K562 (cell line): ENCODE measurements around the gene BNIP1. TPM values are rescaled to one million over a fixed set of nuclear protein-coding genes. Genes with fewer than 3 reads are reported as not detected.

Experiments used
- ATAC-seq: fragments of 200-7000 bp; cut with Tn5 transposase; 3 replicates; pipeline ENCODE4 v1.9.1; 2020; ENCODE audit warnings: moderate library complexity
- BruUV-seq: library from RNA; stranded (reverse); fragments of 400-500 nt; replicated peaks from 2 replicates; lab custom pipeline; 2021; lab: Mats Ljungman, UMichigan
- CTCF ChIA-PET: fragments of 300-600 bp; formaldehyde crosslinking; extraction: SDS; loops from one replicate; lab custom pipeline; 2021; ENCODE audit warnings: low intra/inter-chr PET ratio; lab: Yijun Ruan, JAX
- POLR2A ChIA-PET: fragments of 300-600, 350-650 bp; sonication (Branson Sonifier 250); formaldehyde crosslinking; extraction: SDS; loops from one replicate; lab custom pipeline; 2021; ENCODE audit warnings: antibody characterized with exemption, inconsistent platforms; lab: Yijun Ruan, JAX
- DNase-seq, 4 experiments: peaks; one replicate each; pipeline versions ENCODE4 v3.0.0 to v3.0.0-alpha.2; 2011 to 2018; ENCODE audit warnings: low spot score in 3 of 4, mixed read lengths in 3 of 4; ENCODE audit errors: extremely low read depth in 1 of 4
- FAIRE-seq: peaks from 2 replicates; lab custom pipeline; 2011; peaks lifted over from hg19 to GRCh38; lab: Jason Lieb, UNC
- H2AFZ ChIP-seq: 2 replicates; pipeline ENCODE4 v1.6.0; 2011; ENCODE audit warnings: low read depth, low read length, control low read depth, inconsistent platforms
- H3K27ac ChIP-seq: fragments of 200-600 bp; 3 replicates; pipeline ENCODE4 v1.8.0; 2011; ENCODE audit warnings: low read depth, mild to moderate bottlenecking, control low read depth, inconsistent platforms, low read length, moderate library complexity, mixed read lengths; ENCODE audit errors: extremely low read depth
- H3K27me3 ChIP-seq, 2 experiments: fragments of 300-600 bp in 1 of 2; 2 replicates in 1 of 2; 3 replicates in 1 of 2; pipeline versions ENCODE4 v1.6.0 to v1.8.0; 2011; ENCODE audit warnings: inconsistent platforms in 2 of 2, low read length in 2 of 2, mild to moderate bottlenecking in 1 of 2, mixed read lengths in 1 of 2, moderate library complexity in 1 of 2; ENCODE audit not compliant: control insufficient read depth in 2 of 2, insufficient read depth in 2 of 2
- H3K36me3 ChIP-seq: fragments of 300-600 bp; 3 replicates; pipeline ENCODE4 v1.8.0; 2011; ENCODE audit warnings: mild to moderate bottlenecking, low read length, inconsistent platforms; ENCODE audit not compliant: control insufficient read depth, insufficient read depth
- H3K4me1 ChIP-seq, 2 experiments: fragments of 200-600 bp in 1 of 2; replicated peaks in 1 of 2; 2 replicates in 1 of 2; 3 replicates in 1 of 2; pipeline versions ENCODE4 v1.5.1 to v1.8.0; 2011; ENCODE audit warnings: inconsistent platforms in 2 of 2, low read length in 2 of 2, mild to moderate bottlenecking in 1 of 2, mixed read lengths in 1 of 2, moderate library complexity in 1 of 2; ENCODE audit not compliant: control insufficient read depth in 2 of 2, insufficient read depth in 2 of 2
- H3K4me2 ChIP-seq: 2 replicates; pipeline ENCODE4 v1.6.1; 2011; ENCODE audit warnings: low read length, control low read depth, inconsistent platforms, mixed read lengths; ENCODE audit not compliant: insufficient read depth
- H3K4me3 ChIP-seq: fragments of 200-600 bp; sonication (generic), shearing (Covaris generic); 2 replicates; pipeline ENCODE4 v1.5.1; 2016; ENCODE audit warnings: control low read depth, inconsistent platforms
- H3K79me2 ChIP-seq: fragments of 200-600 bp; 3 replicates; pipeline ENCODE4 v1.8.0; 2011; ENCODE audit warnings: low read length, inconsistent platforms; ENCODE audit not compliant: control insufficient read depth, insufficient read depth
- H3K9ac ChIP-seq, 2 experiments: 2 replicates each; pipeline versions ENCODE4 v1.6.0 to v1.6.1; 2011; ENCODE audit warnings: low read depth in 2 of 2, low read length in 2 of 2, control low read depth in 1 of 2, inconsistent platforms in 1 of 2, mild to moderate bottlenecking in 1 of 2, mixed read lengths in 1 of 2; ENCODE audit not compliant: insufficient read depth in 1 of 2
- H3K9me1 ChIP-seq: one replicate; pipeline ENCODE4 v1.6.0; 2011; ENCODE audit warnings: inconsistent platforms, mild to moderate bottlenecking, low read length, moderate library complexity; ENCODE audit not compliant: control insufficient read depth, insufficient read depth
- H3K9me3 ChIP-seq: replicated peaks from 2 replicates; pipeline ENCODE4 v1.5.1; 2011; ENCODE audit warnings: low read depth, low read length, inconsistent platforms; ENCODE audit not compliant: control insufficient read depth, insufficient read depth
- H4K20me1 ChIP-seq: replicated peaks from 2 replicates; pipeline ENCODE4 v1.6.1; 2011; ENCODE audit warnings: low read length, inconsistent platforms, mixed read lengths; ENCODE audit not compliant: control insufficient read depth, insufficient read depth
- CTCF ChIP-seq, 3 experiments: IDR thresholded peaks in 2 of 3; conservative IDR thresholded peaks in 1 of 3; 2 replicates each; pipeline ENCODE4 v1.5.1; 2011 to 2012; ENCODE audit warnings: low read length in 3 of 3, mild to moderate bottlenecking in 3 of 3, control low read depth in 2 of 3, improper control_type of control experiment in 1 of 3, inconsistent platforms in 1 of 3, low read depth in 1 of 3, mixed read lengths in 1 of 3, moderate library complexity in 1 of 3; ENCODE audit not compliant: insufficient read depth in 2 of 3
- NONO ChIP-seq, 2 experiments: fragments of 200-400 bp in 1 of 2; fragments of 450-650 bp in 1 of 2; formaldehyde crosslinking in 1 of 2; IDR thresholded peaks; 2 replicates each; pipeline ENCODE4 v1.6.1; 2017; ENCODE audit warnings: low read depth in 2 of 2, mild to moderate bottlenecking in 2 of 2, moderate library complexity in 2 of 2, low read length in 1 of 2
- YY1 ChIP-seq, 3 experiments: IDR thresholded peaks; 2 replicates each; pipeline ENCODE4 v1.6.1; 2011; ENCODE audit warnings: low read length in 2 of 3, mild to moderate bottlenecking in 2 of 3, moderate library complexity in 2 of 3, borderline replicate concordance in 1 of 3, control low read depth in 1 of 3, low read depth in 1 of 3; ENCODE audit not compliant: insufficient read depth in 3 of 3, insufficient replicate concordance in 2 of 3, control insufficient read depth in 1 of 3, insufficient read length in 1 of 3; ENCODE audit errors: extremely low read depth in 1 of 3
- WGBS: fragments of 100-300 bp; shearing (Covaris generic); methylation state at CpG from one replicate; pipeline ENCODE4 v1.1.6; 2016; ENCODE audit warnings: low coverage, mixed read lengths; ENCODE audit not compliant: insufficient coverage; ENCODE audit errors: missing lambda C conversion rate; 5-methylcytosine and 5-hydroxymethylcytosine counted together
- in situ Hi-C: fragments of 300-500 bp; cut with MboI; formaldehyde crosslinking; loops from 4 replicates; pipeline ENCODE4 v1.15.0; 2018; ENCODE audit warnings: inconsistent platforms, mixed read lengths
- intact Hi-C: fragments of 100-400 bp; cut with micrococcal nuclease; formaldehyde crosslinking; loops from 2 replicates; pipeline ENCODE4 v1.14.2; 2022
- polyA plus RNA-seq, 8 experiments: library from polyadenylated mRNA; depleted of rRNA in 4 of 8; stranded (reverse) in 5 of 8; unstranded in 3 of 8; fragments of >200 nt; fragmentation: Nextera tagmentation in 2 of 8; fragmentation: Illumina TruSeq in 1 of 8; extraction: Ambion mirVana in 2 of 8; extraction: Trizol in 1 of 8; gene quantifications; 2 replicates each; pipeline versions ENCODE4 v1.2.1 to v1.2.3, GENCODE V29; 2011 to 2014; ENCODE audit warnings: inconsistent platforms in 1 of 8, missing spikeins in 1 of 8
- total RNA-seq, 7 experiments: library from RNA; depleted of rRNA in 6 of 7; stranded (reverse); fragments of >200 nt in 6 of 7; fragmentation: Illumina TruSeq in 2 of 7; extraction: Trizol in 2 of 7; gene quantifications; 2 replicates each; pipeline versions ENCODE4 v1.2.1 to v1.2.3, GENCODE V29; 2011 to 2021; ENCODE audit warnings: low replicate concordance in 1 of 7

Gene BNIP1
- total and polyA plus RNA-seq, 9 of the 15 experiments (the other 6 are each of a cell fraction or from before 2014, with no cell fraction given) = 18.8 to 65.0 (median 26.2) TPM

GRCh38 chr5:173196133-173196952 lies 52.0 kb downstream of the BNIP1 start:
- ChIA-PET CTCF (no interaction called here), POLR2A (interaction anchor here (0.6 to 1.1 kb wide), 2 partner anchors 16 to 42 kb away, joined by 3 to 6 read pairs; no protein-coding TSS in a partner anchor)
- Histone ChIP-seq H4K20me1 (no peaks in the 10 kb centered on the region), H3K9ac (peak overlapping the region in 1 of 2 experiments; percentile 59; a peak in 2 of 4 replicates), H3K9me3 (peaks cover 5% of the 10 kb centered on the region; the same call in 1 of the 2 replicates), H3K4me1 (no peaks in the 10 kb centered on the region), H3K4me2 (no peak overlapping the region; the same call in 1 of the 2 replicates), H3K4me3 (no peak overlapping the region), H3K36me3 (no peaks in the 10 kb centered on the region), H3K9me1 (no peaks in the 10 kb centered on the region), H2AFZ (0 out of 2 replicates have a peak overlapping the region, but pooled peaks have one; percentile 10), H3K79me2 (no peaks in the 10 kb centered on the region), H3K27me3 (peaks cover 20 to 70% of the 10 kb centered on the region in 2 experiments), H3K27ac (no peak overlapping the region)
- WGBS = 5% methylated on average over 23 of the region's 23 CpGs
- intact Hi-C loops = no loop called here
- no TSS peak for BruUV-seq
- DNase-seq (peak in 2 of 4 experiments; percentile 24 to 29), FAIRE-seq (no peak), ATAC-seq (peak; percentile 74)
- in situ Hi-C loops = no loop called here
- TF ChIP-seq CTCF (IDR thresholded peaks at IDR 0.05 in 2 of 3, conservative IDR thresholded peaks at IDR 0.05 in 1 of 3; ENCODE audit: insufficient read depth in 2 of 3, low read depth in 1 of 3, low read length in 3 of 3) = peak in 2 of 3 experiments; percentile 16 to 34; a peak in 3 of 6 replicates
- peak in 1 of 3 experiments; percentile 7 for TF ChIP-seq YY1 (IDR thresholded peaks at IDR 0.05; ENCODE audit: borderline replicate concordance in 1 of 3, control insufficient read depth in 1 of 3, extremely low read depth in 1 of 3, insufficient read depth in 3 of 3, insufficient read length in 1 of 3, insufficient replicate concordance in 2 of 3, low read depth in 1 of 3, low read length in 2 of 3)
- no peak for TF ChIP-seq NONO (IDR thresholded peaks at IDR 0.05; ENCODE audit: low read depth in 2 of 2, low read length in 1 of 2)
